Measurements from ENCODE around the gene DKK3. TPM values are rescaled to one million over a fixed set of nuclear protein-coding genes. Genes with fewer than 3 reads are reported as not detected.

Gene DKK3
- total RNA-seq, 1 donor from 2014 or later, result not detected

Other genes starting within 250 kb of the DKK3 start
- 52.0 and 54.8 TPM in 2 replicates for gene USP47, start 166.7 kb downstream of the DKK3 start, total RNA-seq
- 595 and 619 TPM in 2 replicates for gene MICAL2, start 102.0 kb upstream of the DKK3 start, total RNA-seq

All from activated T-helper 1 cell treated with anti-CD3 and anti-CD28 coated beads, Interleukin-12 subunit alpha, Interleukin-12 subunit beta, Interleukin-2, Interleukin-4 antibody, amounts not matched to agents 30 ng/mL and 10 ng/mL and 1 ng/mL, durations not matched to agents 14 hours and 24 hours and 36 hours (primary cell).